Right lobe of liver (tissue), 4 donors: Measurements from ENCODE around the gene FNDC10.
A peak's percentile ranks its signal among the peaks of the same experiment; 100 is the strongest.

Experiments used
- POLR2A ChIP-seq: fragments of 450-650 bp; IDR thresholded peaks from one replicate; pipeline ENCODE4 v1.6.1; 2017; ENCODE audit warnings: antibody characterized with exemption, mild to moderate bottlenecking
- TF ChIP-seq, protein P1 (sequence below), 4 donors: fragments of 200-600 bp in 3 of 4; fragments of 450-650 bp in 1 of 4; IDR thresholded peaks; one replicate each; pipeline versions ENCODE4 v1.5.1 to v1.8.0; 2016 to 2022; ENCODE audit warnings: antibody characterized with exemption in 4 of 4, mild to moderate bottlenecking in 2 of 4
- donor health status: DM: no; HTN: no; CAD: no.
- donor health status: DM: no; HTN: no; CAD: no.
- donor health status: DM: no; HTN: yes; CAD: no.

DNA sequence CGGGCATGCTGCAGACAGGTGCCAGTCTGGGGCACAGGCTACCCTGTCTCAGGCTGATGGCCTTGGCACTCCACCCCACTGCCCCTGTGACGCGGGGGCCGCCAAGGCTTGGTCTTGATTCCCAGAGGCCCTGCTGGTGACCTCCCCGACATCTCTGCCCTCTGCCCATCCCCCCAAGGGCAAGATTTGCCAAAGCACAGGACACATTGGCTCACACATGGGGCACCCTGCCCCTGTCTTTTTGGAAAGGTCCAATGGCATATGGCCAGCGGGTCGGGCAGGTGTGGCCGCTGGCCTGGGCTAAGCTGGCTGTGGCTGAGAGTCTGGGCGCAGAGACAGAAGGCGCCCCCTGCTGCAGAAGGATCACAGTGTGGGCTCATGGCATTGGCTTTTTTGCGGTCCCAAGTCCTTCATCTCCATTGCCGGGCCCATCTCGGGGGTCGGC lies 20.0 kb upstream of the FNDC10 start:
- TF ChIP-seq, protein P1, sequence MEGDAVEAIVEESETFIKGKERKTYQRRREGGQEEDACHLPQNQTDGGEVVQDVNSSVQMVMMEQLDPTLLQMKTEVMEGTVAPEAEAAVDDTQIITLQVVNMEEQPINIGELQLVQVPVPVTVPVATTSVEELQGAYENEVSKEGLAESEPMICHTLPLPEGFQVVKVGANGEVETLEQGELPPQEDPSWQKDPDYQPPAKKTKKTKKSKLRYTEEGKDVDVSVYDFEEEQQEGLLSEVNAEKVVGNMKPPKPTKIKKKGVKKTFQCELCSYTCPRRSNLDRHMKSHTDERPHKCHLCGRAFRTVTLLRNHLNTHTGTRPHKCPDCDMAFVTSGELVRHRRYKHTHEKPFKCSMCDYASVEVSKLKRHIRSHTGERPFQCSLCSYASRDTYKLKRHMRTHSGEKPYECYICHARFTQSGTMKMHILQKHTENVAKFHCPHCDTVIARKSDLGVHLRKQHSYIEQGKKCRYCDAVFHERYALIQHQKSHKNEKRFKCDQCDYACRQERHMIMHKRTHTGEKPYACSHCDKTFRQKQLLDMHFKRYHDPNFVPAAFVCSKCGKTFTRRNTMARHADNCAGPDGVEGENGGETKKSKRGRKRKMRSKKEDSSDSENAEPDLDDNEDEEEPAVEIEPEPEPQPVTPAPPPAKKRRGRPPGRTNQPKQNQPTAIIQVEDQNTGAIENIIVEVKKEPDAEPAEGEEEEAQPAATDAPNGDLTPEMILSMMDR (IDR thresholded peaks at IDR 0.05): peak in 3 of 4 donors; percentile 8 to 23 (median 12)
- TF ChIP-seq POLR2A: no peak
